ENCODE measurements around the gene KRTAP10-7.
"Not testable (repeated sequence)": the region's sequence is repeated elsewhere in the genome, so short reads cannot be mapped to it uniquely, and the experiment has no call there.

KRTAP10-7 gene

DNA sequence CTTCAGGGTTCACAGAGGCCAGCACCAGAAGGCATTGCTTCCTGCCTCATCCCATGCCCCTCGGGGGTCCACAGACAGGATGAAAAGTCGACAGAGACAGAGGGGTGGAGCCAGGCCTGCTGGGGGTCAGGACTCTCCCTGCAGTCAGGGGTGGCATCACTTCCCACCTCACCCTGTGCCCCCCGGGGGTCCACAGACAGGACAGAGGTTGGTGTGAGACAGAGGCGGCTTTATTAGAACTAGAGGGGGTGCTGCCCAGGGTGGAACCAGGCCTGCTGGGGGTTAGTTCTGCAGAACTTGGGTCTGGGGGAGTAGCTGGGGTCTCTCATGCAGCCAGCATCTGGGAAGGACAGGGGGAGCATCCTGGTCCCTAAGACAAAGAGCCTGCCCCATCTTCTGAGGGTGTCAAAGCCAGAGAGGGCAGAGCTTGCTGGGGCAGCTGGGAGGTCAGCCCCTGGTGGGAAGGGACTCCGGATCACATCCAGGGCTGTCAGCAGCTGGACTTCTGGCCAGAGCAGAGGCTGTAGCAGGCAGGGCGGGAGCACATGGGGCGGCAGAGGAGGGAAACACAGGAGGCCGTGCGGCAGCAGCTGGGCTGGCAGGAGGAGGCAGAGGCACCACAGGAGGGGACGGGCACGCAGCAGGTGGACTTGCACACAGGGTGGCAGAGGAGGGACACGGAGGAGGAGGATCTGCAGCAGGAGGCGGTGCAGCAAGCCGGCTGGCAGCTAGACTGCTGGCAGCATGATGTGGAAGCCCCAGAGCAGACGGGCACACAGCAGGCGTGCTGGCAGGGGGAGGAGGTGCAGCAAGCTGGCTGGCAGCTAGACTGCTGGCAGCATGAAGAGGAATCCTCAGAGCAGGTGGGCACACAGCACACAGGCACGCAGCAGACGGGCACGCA lies 9.2 kb upstream of the KRTAP10-7 start:
- not testable (repeated sequence) for DNase-seq (ENCODE audit: low read depth)

DNA sequence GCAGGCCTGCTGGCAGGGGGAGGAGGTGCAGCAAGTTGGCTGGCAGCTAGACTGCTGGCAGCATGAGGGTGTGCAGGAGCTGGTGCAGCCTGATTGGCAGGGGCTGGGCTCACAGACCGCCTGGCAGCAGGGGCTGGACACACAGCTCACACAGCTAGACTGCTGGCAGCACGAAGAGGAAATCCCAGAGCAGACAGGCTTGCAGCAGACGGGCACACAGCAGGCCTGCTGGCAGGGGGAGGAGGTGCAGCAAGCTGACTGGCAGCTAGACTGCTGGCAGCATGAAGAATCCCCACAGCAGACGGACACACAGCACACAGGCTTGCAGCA lies 8.6 kb upstream of the KRTAP10-7 start:
- DNase-seq (ENCODE audit: low read depth), result not testable (repeated sequence)

DNA sequence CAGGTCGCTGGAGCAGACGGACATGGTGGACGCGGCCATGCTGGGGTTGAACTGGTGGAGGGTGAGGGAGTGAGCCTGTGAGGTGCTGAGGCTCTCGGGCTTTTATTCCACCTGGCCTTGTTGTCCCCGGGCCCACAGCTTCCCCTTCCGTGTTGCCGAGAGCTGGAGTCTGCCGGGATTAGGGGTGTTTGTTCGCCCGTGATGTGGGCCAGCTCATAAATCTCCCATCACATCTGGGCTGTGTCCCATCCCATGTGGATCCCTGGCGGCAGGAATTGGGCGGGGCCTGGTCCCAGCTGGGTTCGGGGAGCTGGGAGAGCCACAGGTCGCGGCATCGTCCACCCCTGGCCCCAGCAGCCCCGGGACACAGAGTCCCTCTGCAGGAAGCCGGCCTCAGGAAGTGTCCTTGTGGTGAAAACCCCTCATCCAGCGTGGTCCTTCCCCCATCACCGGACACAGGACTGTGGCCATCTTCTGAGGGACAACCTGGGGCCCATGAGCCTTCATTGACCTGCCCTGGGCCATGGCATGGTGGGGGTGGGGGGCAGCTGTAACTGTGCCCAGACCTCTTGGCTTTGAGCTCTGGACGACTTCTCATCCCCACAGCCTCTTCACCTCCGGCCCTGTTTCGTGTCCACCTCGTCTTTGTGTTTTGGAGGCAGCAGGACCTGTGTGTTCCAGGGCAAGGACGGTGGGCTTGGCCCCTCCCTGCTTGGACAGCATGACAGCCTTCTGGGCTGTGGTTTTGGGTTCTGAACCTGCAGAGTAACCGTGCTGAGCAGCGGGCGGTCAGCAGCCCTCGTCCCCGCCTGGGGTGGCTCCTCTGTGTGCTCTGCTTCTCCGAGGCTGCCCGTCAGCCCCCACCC lies 7.7 kb upstream of the KRTAP10-7 start, which contains the start of gene KRTAP10-6:
Gene KRTAP10-6, minus strand, starts transcription at position 60 of the 866 bp plus-strand sequence. Its CDS starts 21 bp downstream, at position 39.
- DNase-seq (ENCODE audit: low read depth), result no peak

DNA sequence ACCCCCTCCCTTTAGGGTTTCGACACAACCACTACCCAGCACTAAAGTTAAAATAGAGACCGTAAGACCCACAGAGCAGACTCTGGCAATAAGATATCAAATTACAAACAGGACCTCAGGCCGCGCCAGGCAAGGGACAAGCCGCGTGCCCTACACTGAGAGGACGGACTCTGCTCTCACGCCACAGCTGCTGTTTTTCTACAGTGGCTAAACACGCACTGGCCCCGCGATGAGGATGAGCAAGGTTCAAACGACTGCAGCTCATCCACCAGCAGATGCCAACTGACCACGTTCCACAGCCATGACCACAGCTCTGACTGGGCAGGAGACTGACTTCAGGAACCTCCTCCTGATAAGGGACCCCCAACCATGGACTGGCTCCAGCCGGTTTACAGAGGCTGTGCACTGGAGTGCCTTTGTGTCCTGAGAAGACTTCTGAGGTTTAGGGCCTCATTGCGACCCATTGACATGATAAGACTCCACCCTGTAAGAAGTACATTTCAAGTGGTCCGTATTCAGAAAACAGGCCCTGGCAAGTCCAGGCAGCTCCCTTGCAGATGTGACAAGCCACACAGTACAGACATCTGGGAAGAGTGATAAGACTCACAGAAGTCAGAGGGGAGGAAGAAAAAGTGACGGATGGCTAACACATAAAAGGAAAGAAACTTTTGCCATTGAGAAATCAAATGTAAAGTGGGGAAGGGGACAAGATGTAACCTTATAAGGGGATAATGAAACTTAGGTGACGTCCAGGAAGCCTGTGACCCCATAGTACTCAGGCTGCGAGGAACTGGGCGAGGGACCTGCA lies 6.6 kb upstream of the KRTAP10-7 start:
- no peak for DNase-seq (ENCODE audit: low read depth)

DNA sequence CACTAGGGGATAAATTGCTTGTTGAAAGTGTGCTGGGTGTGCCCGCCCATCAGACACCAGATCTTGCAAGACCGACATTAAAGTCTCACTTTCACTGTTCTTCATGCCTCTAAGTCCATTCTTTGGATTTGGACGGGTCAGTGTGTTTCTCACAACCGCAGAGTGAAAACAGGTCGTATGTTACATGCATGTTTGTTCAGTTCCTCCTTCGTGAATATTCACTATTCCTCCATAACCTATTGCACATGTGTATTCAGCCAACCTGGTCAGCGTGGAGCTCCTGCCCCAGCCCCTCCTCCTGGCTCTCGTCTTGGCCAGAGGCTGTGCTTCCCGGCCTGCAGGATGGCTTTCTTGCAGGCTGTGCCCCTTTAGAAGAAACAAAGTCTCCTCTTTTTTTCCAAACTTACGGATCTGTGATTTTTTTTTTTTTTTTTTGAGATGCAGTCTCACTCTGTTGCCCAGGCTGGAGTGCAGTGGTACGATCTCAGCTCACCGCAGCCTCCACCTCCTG lies 5.9 kb upstream of the KRTAP10-7 start:
- DNase-seq (ENCODE audit: low read depth), result no peak

DNA sequence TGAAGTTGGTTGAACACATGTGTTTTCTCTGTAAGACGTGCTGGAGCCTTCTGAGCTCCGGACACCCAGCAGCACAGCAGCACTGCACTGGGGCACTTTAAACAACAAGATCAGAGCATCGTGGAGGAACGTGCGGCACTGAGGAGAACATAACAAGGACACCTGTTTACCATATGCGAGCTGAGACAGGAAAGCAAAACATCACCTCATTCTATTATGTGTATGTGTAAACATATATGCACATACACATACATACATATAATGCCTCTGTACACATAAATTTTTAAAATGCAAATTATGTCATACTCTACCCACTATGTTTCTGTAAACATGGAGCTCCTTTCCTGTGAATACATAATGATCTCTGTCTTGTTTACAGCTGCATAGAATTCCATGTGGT lies 4.9 kb upstream of the KRTAP10-7 start:
- no peak for DNase-seq (ENCODE audit: low read depth)

DNA sequence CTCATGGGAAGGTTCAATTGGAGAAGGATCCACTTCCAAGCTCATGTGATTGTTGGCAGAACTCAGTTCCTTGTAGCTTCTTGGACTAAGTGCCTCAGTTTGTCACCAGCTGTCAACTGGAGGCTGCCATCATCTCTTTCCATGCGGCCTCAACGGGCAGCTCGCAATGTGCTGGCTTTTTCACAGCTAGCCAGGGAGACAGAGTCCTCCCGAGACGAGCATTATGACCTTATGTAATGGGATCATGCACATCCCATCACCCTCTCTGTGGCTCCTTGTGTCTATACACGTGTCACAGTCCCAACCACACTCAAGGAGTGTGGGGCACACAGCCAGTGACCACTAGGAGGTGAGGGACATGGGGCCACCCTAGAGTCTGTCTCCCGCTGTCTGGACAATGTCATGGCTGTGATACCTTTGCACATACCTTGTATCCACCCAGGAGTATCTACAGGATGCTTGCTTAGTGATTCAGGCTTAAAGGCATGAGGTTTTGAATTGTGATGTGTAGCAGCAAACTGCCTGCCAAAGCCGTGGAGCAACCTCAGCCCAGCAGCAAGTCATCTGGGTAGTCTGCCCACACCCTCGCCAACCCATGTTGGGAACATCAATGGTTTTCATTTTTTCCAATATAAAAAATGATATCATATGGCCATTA lies 4.2 kb upstream of the KRTAP10-7 start:
- DNase-seq (ENCODE audit: low read depth), result no peak

DNA sequence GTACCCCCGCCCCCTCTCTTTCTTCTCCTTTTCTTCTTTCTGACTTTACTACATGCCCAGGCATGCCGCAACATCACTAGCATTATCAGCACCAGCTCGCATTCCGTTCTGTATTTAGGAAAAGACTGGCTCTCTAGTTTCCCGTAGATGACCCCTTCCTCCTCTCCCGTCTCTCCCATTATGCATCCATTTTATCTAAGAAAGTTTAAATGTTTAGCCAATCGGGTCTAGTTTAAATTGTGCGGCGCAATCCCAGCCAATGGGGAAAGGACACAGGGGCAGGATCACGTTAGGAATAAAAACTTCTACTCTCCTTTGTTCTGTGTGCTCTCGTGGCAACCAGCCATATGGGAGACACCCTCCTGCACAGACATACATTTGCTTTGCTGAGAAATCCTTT lies 2.3 kb upstream of the KRTAP10-7 start:
- no peak for DNase-seq (ENCODE audit: low read depth)

DNA sequence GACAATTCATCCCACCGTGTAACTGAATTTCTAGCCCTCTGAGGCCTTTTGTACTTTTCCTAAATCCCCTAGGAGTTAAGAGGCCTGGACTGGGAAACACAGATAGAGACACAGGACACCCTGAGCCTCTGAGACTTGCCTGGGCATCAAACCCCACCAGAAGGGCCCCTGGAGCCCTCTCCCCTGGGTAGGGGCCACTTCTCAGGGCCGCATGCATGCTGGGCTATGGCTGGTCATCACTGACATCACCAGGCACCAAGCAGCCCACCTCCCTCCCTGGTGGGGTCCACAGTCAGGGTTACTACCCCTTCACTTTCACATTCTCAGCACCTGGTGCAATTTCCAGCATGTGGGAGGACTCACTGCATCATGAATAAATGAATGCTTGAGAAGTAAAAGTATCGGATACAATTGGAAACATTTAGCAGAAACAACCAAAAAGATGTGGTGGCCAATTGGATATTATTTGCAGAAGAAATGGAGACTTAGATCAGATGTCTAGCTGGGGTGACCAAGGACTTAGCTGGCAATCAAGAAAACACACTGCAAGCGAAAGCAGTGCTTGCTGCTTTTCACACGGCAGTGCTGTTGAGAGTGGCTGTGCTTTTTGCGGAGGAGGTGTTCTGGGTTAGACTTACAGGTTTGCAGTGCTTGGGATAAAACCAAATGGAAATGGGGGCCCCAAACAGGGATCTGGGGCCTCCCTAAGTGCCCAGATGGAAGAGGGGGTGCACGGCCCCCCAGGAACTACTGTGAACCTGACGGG lies 950 bp upstream of the KRTAP10-7 start:
- no peak for DNase-seq (ENCODE audit: low read depth)

DNA sequence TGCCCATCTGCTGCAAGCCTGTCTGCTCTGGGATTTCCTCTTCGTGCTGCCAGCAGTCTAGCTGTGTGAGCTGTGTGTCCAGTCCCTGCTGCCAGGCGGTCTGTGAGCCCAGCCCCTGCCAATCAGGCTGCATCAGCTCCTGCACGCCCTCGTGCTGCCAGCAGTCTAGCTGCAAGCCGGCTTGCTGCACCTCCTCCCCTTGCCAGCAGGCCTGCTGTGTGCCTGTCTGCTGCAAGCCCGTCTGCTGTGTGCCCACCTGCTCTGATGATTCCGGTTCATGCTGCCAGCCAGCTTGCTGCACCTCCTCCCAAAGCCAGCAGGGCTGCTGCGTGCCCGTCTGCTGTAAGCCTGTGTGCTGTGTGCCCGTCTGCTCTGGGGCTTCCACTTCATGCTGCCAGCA lies 694 bp downstream of the KRTAP10-7 start:
- not testable (repeated sequence) for DNase-seq (ENCODE audit: low read depth)

DNA sequence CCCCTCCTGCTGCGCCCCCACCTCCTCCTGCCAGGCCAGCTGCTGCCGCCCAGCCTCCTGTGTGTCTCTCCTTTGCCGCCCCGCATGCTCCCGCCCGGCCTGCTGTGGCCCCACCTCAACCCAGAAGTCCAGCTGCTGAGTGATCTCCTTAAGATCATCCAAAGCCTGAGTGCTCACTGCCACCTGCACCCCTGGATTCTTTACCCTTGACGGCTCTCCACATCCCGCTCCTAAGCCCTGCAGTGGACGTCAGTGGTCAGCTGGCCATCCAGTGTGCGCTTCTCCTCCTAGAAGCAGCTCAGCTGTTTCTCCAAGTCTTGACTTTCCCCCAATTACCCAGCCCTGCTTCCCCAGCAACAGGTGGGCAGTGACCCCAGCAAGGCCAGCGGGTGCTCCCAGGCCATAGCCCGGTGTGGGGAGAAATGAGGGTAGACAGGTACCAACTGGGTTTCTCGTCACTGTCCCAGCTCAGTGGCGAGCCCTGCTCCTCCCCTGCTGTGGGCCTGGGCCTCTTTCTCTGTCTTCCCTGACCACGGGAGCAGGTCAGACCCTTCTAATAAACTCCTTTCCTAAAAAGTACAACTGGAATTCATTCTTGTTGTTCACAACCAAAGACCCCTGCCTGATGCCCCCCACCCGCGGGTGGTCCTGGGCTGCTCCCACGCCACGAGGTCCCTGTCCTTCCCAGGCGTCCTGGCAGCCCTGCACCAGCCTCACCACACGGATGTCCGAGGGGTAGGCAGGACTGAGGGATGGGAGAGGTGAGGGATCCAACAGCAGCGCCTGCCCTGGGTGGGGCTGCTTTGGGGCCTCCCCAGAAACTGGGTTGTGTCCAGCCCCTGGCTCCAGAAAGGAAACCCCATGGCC lies 1.4 kb downstream of the KRTAP10-7 start:
- DNase-seq (ENCODE audit: low read depth), result no peak

DNA sequence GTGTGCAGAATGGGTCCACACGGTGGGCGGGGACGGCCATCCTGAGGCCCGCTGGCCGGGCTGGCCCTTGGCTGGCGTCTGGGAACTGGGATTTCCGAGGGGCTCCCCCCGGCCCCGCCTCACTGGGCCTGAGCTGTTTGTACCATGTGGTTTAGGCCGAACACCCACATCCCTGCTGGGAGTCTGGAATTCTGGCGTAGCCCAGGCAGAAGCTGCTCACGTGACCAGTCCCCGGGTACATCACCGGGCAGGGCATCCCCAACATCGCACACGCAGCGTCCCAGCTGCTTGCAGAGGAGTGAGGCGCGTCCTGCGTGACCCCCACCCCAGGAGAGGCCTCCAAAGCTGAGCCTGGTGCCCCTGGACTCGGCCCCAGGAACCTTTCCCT lies 2.1 kb downstream of the KRTAP10-7 start:
- no peak for DNase-seq (ENCODE audit: low read depth)

DNA sequence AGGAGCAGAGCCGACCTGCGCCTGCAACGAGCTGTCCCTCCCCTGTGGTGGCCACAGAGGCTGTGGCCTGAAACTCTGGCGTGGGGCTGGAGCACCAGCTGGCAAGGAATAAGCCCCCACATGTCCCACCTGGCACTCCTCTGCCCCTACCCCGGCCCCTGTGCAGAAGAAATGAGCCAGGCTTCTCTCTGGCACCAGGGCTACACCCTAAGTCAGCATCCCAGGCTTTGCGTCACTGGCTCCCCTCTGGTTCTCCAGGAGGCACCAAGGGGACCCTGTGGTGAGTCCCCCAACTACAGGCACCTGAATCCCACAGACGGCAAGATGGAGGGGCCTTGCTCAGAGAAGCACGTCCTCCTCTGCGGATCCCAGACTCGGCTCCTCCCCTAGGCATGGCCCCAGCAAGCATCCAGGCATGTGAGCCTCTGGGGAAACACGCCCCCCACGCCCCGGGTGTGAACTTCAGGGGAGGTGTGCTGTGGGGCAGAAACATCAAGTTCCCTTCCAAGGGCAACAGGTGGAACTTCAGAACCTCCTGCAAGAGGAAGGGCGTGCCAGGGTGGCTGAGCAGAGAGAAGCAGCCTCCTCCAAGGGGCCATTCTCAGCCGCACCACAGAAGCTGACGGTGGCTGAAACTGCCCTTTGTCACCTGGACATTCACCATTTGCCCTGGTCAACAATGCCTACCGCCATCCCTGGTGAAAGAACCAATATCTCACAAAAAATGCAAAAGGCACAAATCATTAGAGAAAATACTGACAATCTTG lies 2.9 kb downstream of the KRTAP10-7 start:
- no peak for DNase-seq (ENCODE audit: low read depth)

DNA sequence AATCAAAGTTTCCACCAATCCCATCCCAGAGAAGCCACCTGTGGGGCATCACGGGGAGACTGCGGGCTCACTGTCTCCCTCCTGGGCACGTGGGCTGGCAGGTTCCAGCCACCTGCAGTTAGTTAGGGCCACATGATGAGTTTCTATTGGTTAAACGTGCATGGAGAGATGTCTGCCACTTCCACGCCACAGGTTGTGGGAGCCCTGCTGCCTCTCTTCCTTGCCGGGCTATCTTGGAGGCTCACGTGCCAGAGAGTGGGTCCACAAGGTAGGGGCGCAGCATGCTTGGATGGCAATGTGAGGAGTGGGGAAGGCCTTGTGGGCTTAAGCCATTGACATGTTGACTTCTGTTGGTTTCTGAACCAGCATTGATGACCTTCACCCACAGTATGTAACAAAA lies 3.5 kb downstream of the KRTAP10-7 start:
- DNase-seq (ENCODE audit: low read depth), result no peak

DNA sequence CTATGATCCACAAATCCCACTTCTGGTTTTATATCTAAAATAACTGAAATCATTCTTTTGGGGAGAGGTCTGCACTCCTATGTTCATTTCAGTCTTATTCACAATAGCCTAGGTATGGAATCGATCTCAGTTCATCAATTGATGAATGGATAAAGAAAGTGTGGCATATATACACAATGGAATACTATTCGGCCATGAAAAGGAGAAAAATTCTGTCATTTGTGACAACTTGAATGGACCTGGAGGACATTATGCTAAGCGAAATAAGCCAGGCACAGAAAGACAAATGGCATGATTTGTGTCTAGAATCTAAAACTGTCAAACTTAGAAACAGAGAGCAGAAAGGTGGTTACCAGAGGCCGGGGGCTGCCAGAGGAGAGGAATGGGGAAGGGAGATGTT lies 6.1 kb downstream of the KRTAP10-7 start:
- no peak for DNase-seq (ENCODE audit: low read depth)

DNA sequence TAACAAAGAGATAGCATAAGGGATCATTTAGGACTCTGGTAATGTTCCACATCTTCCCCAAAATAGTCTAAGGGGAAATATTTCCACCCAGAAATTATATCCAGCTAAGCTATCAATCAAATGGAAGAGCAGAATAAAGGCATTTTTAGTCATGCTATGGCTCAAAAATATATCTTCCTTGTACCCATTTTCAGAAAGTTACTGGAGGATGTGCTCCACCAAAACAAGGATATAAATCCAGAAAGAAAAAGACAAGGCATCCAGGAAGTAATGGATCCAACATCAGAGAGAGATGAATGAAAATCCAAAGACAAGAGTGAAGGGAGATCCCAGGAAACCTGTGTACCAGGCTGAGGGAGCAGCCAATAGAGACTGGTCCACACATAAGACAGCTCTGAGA lies 8.8 kb downstream of the KRTAP10-7 start:
- DNase-seq (ENCODE audit: low read depth), result no peak

DNA sequence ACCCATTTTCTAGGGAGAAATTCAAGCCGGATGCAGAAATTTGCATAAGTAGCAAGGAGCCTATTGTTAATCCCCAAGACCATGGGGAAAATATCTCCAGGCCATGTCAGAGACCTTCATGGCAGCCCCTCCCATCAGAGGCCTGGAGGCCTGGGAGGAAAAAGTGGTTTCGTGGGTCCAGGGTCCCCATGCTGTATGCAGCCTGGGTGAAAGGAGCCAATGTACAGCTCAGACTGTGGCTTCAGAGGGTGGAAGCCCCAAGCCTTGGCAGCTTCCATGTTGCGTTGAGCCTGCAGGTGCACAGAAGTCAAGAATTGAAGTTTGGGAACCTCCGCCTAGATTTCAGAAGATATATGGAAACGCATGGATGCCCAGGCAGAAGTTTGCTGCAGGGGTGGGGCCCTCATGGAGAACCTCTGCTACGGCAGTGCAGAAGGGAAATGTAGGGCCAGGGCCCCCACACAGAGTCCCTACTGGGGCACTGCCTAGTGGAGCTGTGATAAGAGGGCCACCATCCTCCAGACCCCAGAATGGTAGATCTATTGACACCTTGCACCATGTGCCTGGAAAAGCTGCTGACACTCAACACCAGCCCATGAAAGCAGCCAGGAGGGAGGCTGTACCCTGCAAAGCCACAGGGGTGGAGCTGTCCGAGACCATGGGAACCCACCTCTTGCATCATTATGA lies 9.9 kb downstream of the KRTAP10-7 start:
- not testable (repeated sequence) for DNase-seq (ENCODE audit: low read depth)

DNA sequence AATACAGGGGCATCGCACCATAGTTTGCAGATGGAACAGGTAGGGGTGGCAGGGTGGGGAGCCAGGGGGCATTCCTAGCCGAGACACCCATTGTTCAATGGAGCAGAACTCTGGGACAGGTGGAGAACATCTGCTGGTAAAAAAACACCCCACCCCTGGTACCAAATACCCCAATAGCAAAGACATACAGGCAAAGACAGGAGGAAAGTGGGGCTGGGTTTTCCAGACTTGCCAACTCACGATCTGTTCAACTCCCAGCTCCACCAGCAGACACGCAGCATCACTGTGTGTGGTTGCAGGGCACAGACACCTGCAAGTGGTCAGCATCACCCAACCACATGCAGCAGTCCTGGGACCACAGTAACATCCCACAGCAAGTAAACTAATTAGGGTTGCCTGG lies 11.2 kb downstream of the KRTAP10-7 start:
- no peak for DNase-seq (ENCODE audit: low read depth)
